Activated gamma-delta T cell treated with Interleukin-2 at 50 U/mL for 16 hours (primary cell): ENCODE measurements around the gene AP1G2.
A peak's percentile ranks its signal among the peaks of the same experiment; 100 is the strongest.
"Not testable (repeated sequence)": the region's sequence is repeated elsewhere in the genome, so short reads cannot be mapped to it uniquely, and the experiment has no call there.

Experiments used
- DNase-seq: peaks from one replicate; pipeline ENCODE4 v3.0.0-alpha.2; 2020

Gene AP1G2

DNA sequence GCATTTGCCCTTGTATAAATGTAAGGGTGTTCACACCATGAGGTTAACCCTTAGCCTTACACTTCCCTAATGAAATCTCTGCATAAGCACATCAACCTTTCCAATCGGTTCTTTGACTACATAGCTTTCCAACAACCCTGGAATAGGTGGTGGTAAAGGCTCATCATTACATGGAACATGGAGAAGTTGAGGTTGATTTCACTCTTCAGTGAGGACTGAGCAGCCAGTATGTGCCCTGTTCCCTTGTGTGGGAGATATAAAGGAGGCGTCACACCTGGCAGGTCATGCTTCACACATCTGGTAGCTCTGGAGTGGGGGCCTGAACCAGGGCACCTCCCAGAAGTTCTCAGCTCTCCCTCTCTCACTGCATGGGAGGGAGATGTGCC lies 32.7 kb upstream of the AP1G2 start:
- DNase-seq: no peak

DNA sequence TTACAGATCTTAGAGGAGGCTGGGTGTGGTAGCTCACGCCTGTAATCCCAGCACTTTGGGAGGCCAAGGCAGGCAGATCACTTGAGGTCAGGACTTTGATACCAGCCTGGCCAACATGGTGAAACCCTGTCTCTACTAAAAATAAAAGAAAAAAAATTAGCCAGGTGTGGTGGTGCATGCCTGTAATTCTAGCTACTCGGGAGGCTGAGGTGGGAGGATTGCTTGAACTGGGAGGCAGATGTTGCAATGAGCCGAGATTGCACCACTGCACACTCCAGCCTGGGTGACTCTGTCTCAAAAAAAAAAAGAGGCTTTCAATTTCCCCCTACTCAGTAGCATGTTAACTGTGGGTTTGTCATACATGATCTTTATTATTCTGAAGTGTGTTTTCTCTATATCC lies 26.6 kb upstream of the AP1G2 start:
- DNase-seq: not testable (repeated sequence)

DNA sequence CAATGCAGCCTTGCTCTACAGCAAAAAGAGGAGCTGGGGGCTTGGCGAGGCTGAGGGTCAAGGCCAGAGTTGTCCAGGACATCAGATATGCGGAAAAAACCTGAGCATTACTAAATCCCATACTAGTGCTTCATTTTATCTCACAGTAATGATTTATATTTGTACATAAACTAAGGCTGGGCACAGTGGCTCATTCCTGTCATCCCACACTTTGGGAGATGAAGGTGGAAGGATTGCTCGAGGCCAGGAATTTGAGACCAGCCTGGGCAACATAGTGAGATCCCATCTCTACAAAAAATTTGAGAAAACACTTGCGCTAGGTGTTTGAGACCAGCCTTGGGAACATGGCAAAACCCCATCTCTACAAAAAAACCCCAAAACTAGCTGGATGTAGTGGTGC lies 22.6 kb upstream of the AP1G2 start:
- no peak for DNase-seq

DNA sequence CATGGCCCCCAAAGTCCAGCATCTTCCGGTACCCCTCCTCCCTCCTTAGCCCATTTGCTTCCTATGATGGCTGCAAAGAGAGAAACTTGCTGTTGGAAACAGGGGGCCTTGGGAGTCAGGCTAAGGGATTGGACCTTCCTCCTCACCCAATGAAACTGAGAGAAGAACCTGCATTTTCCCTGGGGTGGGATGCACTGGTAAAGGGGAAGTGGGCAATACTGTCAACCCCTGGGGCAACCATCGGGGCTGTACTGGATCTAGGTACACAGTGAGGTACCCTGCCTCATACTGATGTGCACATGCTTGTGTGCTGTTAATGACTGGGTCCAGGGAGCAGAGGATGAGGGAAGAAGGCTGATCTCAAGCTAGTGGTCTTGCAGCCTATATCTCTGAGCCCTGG lies 22.0 kb upstream of the AP1G2 start:
- no peak for DNase-seq

DNA sequence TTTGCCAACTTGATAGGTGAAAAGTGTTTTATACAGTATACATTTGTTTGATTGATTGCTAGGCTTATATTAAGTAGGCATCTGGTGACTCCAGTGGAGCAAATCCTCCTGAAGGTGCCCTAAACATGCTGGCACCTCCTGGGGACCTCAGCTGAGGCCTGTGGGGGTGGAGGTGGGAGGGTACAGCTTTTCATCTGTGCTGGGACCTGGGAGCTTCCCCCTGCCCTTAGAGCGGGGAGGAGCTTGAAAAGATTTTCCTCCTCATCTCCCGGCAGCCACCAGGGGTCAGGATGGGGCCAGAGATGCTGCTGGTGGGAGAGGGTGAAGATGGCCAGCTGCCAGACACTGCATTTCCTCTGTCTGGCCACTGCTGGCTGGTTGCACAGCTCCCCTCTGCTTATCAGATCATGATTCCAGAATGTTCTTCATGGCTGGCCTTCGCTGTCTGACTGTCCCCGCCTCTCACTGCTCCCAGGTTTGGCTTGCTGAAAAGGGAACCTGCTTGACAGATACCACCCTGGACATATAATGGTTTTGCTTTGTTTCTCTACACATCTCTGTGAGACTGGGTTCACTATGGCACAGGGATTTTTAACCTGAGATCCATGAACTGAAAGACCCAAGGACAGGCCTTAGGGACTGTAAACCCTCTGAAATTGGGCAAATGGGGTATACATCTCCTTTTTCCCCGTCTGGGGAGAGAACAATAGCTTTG lies 21.4 kb upstream of the AP1G2 start:
- DNase-seq: peak; percentile 84

- not testable (repeated sequence) for DNase-seq
These were observed 17.1 kb upstream of the AP1G2 start for GRCh38 chr14:23584527-23585203.

GRCh38 chr14:23583761-23584526 lies 16.4 kb upstream of the AP1G2 start:
- not testable (repeated sequence) for DNase-seq

DNA sequence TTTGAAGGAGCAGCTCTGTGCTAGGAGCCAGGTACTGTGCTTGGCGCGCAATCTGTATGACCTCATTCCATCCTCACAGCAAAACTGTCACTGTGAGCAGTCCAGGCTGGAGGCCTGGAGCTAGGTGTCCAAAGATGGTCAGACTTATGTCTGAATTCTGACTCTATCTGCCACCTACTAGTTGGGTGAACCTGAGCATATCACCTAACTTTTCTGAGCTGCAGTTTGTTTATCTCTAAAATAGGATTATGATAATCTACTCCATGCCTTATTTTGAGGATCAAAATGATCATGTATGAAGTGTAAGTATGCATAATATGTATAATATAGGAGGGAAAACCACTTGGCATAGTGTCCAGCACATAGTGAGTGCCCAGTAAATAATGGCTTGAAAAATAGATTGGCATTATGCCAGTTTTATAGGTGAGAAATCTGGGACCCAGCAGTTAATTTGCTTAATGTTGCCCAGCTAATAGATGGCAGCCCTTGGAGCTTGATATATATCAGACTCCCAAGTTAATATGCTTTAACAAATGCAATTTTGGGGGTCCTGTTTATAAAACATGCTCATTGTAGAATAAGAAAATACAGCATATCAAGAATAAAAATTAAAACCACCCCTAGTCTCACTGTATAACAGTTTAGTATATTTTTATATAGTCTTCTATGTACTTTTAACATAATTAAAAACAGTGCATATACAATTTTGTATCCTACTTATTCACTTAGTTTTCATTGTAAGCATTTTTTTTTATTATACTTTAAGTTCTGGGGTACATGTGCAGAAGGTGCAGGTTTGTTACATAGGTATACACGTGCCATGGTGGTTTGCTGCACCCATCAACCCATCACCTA lies 15.5 kb upstream of the AP1G2 start:
- no peak for DNase-seq

DNA sequence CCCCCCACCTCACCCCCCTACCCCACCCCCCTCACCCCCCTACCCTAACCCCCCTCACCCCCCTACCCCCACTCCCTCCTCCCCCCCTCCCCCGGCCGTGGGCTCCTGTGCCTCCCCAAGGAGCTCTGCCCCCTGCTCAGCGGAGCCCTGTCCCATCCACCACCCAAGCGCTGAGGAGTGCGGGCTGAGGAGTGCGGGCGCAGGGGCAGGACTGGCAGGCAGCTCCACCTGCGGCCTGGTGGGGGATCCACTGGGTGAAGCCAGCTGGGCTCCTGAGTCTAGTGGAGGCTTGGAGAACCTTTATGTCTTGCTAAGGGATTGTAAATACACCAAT lies 13.3 kb upstream of the AP1G2 start:
- DNase-seq: no peak

GRCh38 chr14:23580152-23580926 lies 12.7 kb upstream of the AP1G2 start:
- DNase-seq: no peak

- no peak for DNase-seq
These were observed 12.1 kb upstream of the AP1G2 start for GRCh38 chr14:23579739-23580138.

GRCh38 chr14:23579311-23579630 lies 11.7 kb upstream of the AP1G2 start:
- no peak for DNase-seq

DNA sequence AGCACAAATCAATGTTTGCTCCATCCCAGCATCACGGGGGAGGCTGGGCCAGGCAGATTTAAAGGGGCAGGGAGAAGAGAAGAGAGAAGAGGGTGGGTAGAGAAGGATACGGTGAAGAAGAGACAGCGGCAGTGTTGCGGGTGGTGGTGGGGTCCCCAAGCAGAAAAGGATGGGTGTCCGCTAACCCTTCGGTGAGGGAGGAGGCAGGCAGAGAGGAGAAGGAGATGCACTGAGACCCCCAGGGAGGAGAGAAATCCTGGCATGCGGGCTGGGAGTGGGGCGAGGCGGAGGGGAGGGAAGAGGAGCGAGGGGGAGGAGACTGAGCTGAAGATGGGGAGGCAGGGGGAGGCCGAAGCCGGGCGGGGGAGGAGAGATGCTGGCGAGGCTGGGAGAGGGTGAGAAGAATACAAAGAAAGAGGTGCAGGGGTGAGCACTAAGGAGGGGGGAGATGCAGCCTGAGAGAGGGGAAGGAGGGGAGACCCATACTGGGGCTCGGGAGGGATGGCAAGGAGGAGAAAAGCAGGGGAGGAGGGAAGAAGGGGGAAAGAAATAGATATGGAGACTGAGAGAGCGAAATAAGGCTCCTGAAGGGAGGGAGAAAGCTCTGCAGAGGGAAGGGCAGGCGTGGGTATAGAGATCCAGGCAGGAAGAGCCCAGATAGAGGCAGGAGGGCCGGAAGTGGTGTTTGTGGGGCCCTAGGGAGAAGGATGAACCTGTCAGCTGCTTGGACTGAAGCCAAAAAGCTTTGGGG lies 11.1 kb upstream of the AP1G2 start, which contains the start of gene JPH4:
Gene JPH4, minus strand, starts transcription at position 231 of the 751 bp plus-strand sequence. CDS start 1,337 bp downstream, outside the sequence.
- no peak for DNase-seq

- no peak for DNase-seq
These were observed 10.3 kb upstream of the AP1G2 start for GRCh38 chr14:23577710-23578392.

- no peak for DNase-seq
These were observed 9.6 kb upstream of the AP1G2 start for GRCh38 chr14:23577004-23577681.

DNA sequence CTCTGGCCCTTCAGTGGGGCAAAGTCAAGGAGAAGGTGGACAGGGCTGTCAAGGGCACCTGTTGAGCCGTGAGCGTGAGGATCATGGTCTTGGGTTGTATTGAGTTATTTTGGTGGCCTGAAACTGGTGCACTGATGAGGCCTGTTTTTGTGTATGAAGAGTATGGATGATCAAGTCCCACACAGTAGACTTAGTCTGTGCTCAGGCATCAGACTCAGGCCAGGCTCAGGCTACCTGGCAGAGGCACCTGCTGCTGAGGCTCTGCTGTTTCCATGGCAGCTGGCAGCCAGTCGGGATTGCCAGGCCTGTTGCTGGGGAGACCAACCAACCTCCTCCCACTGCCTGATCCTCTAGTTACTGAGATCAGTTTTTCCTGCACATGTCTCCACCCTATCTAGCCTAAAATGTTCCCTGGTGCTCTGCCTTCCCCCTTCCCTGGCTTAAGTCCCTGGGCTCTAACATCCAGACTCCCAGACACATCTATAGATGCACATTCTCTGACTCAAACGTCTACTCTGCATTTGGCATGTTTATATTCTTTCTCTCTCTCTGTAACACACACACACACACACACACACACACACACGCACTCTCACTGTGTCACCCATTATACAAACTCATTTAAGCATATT lies 5.9 kb upstream of the AP1G2 start:
- DNase-seq: no peak

GRCh38 chr14:23572836-23573235 lies 5.2 kb upstream of the AP1G2 start:
- DNase-seq: no peak

DNA sequence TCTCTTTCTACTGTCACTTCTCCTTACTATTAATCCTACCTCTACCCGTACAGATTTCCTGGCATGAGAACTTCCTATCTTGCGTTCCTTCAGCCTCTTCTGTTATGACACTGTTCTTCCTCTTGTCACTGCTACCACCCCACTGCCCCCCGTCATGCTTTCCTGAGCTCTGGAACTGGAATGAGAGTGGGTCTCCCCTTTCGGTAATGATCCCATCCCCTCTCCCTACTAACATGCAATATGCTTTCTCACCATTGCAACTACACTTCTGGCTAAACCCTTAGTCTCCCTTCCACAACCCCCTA lies 4.9 kb upstream of the AP1G2 start:
- no peak for DNase-seq

GRCh38 chr14:23571701-23572523 lies 4.3 kb upstream of the AP1G2 start:
- no peak for DNase-seq
